ENCODE data around the gene IHH.

The IHH gene

GRCh38 chr2:219037783-219038499, 22.8 kb downstream of the IHH start:
- DNase-seq (ENCODE audit: low spot score): no peak

GRCh38 chr2:219035942-219036341, 24.8 kb downstream of the IHH start:
- no peak for DNase-seq (ENCODE audit: low spot score)

- no peak for DNase-seq (ENCODE audit: low spot score)
Measured at GRCh38 chr2:219034823-219035222, 25.9 kb downstream of the IHH start.

GRCh38 chr2:219032051-219032745, 28.5 kb downstream of the IHH start:
- DNase-seq (ENCODE audit: low spot score): no peak

- DNase-seq (ENCODE audit: low spot score): no peak
Measured at GRCh38 chr2:219031005-219031738, 29.5 kb downstream of the IHH start.

- DNase-seq (ENCODE audit: low spot score): no peak
Measured at GRCh38 chr2:219030177-219030940, 30.4 kb downstream of the IHH start.

- DNase-seq (ENCODE audit: low spot score): peak; percentile 87
Measured at GRCh38 chr2:219029829-219030165, 30.9 kb downstream of the IHH start.

GRCh38 chr2:219028996-219029828, 31.5 kb downstream of the IHH start:
- DNase-seq (ENCODE audit: low spot score): no peak

- DNase-seq (ENCODE audit: low spot score): no peak
Measured at GRCh38 chr2:219028141-219028540, 32.6 kb downstream of the IHH start.

- DNase-seq (ENCODE audit: low spot score): no peak
Measured at GRCh38 chr2:219027511-219028055, 33.1 kb downstream of the IHH start.

- DNase-seq (ENCODE audit: low spot score): no peak
Measured at GRCh38 chr2:219026946-219027345, 33.8 kb downstream of the IHH start.

- no peak for DNase-seq (ENCODE audit: low spot score)
Measured at GRCh38 chr2:219025637-219026585, 34.8 kb downstream of the IHH start.

GRCh38 chr2:219024059-219024458, 36.7 kb downstream of the IHH start:
- no peak for DNase-seq (ENCODE audit: low spot score)

GRCh38 chr2:219023045-219023605, 37.6 kb downstream of the IHH start:
- no peak for DNase-seq (ENCODE audit: low spot score)

GRCh38 chr2:219022616-219023015, 38.1 kb downstream of the IHH start:
- no peak for DNase-seq (ENCODE audit: low spot score)

GRCh38 chr2:219022041-219022440, 38.7 kb downstream of the IHH start:
- DNase-seq (ENCODE audit: low spot score): no peak

GRCh38 chr2:219021591-219021990, 39.1 kb downstream of the IHH start:
- no peak for DNase-seq (ENCODE audit: low spot score)

GRCh38 chr2:219020604-219021365, 39.9 kb downstream of the IHH start:
- DNase-seq (ENCODE audit: low spot score): no peak

- DNase-seq (ENCODE audit: low spot score): no peak
Measured at GRCh38 chr2:219019436-219019835, 41.3 kb downstream of the IHH start.
